Muscle layer of duodenum (tissue), 2 donors: ENCODE measurements around the gene NFIC.

Source experiments
- H3K27ac ChIP-seq: one replicate; pipeline ENCODE4 v1.7.0; 2013; ENCODE audit warnings: mild to moderate bottlenecking, low read length
- H3K27me3 ChIP-seq: one replicate; pipeline ENCODE4 v1.7.0; 2013; ENCODE audit warnings: low read depth, mild to moderate bottlenecking, control low read depth, low read length
- H3K36me3 ChIP-seq, 2 donors: one replicate each; pipeline ENCODE4 v1.7.0; 2013; ENCODE audit warnings: low read length in 2 of 2, control low read depth in 1 of 2, mild to moderate bottlenecking in 1 of 2; ENCODE audit not compliant: insufficient read depth in 2 of 2, control insufficient read depth in 1 of 2
- H3K4me1 ChIP-seq, 2 donors: one replicate each; pipeline ENCODE4 v1.7.0; 2013; ENCODE audit warnings: low read length in 2 of 2, mild to moderate bottlenecking in 2 of 2, control low read depth in 1 of 2, moderate library complexity in 1 of 2; ENCODE audit not compliant: insufficient read depth in 2 of 2, control insufficient read depth in 1 of 2
- H3K4me3 ChIP-seq, 2 donors: one replicate each; pipeline ENCODE4 v1.7.0; 2013; ENCODE audit warnings: low read length in 2 of 2, low read depth in 1 of 2, mild to moderate bottlenecking in 1 of 2
- H3K9me3 ChIP-seq, 2 donors: one replicate each; pipeline ENCODE4 v1.7.0; 2013; ENCODE audit warnings: low read length in 2 of 2, control low read depth in 1 of 2, mild to moderate bottlenecking in 1 of 2; ENCODE audit not compliant: control insufficient read depth in 1 of 2
- donor health status: healthy.

NFIC gene

GRCh38 chr19:3405261-3405653, 38.9 kb downstream of the NFIC start:
- Histone ChIP-seq H3K9me3 (no peaks in the 10 kb centered on the region), H3K4me1 (peaks cover 5 to 22% of the 10 kb centered on the region in 2 donors), H3K36me3 (peaks cover 0 to 9% of the 10 kb centered on the region in 2 donors), H3K27me3 (no peaks in the 10 kb centered on the region), H3K4me3 (peak overlapping the region in 1 of 2 donors; percentile 50), H3K27ac (peak overlapping the region; percentile 86)

GRCh38 chr19:3406571-3407111, 40.3 kb downstream of the NFIC start:
- Histone ChIP-seq H3K36me3 (peaks cover 0 to 9% of the 10 kb centered on the region in 2 donors), H3K9me3 (no peaks in the 10 kb centered on the region), H3K27ac (no peak overlapping the region), H3K4me1 (peaks cover 5 to 24% of the 10 kb centered on the region in 2 donors), H3K27me3 (no peaks in the 10 kb centered on the region), H3K4me3 (no peak overlapping the region)

- Histone ChIP-seq H3K27ac (peak overlapping the region; percentile 71), H3K9me3 (no peaks in the 10 kb centered on the region), H3K27me3 (no peaks in the 10 kb centered on the region), H3K4me1 (peaks cover 5 to 25% of the 10 kb centered on the region in 2 donors), H3K4me3 (peak overlapping the region in 1 of 2 donors; percentile 39), H3K36me3 (peaks cover 0 to 9% of the 10 kb centered on the region in 2 donors)
These were observed 41.5 kb downstream of the NFIC start for GRCh38 chr19:3407556-3408516.

GRCh38 chr19:3408996-3409345, 42.6 kb downstream of the NFIC start:
- Histone ChIP-seq H3K4me3 (peak overlapping the region; percentile 42 to 46), H3K4me1 (peaks cover 5 to 29% of the 10 kb centered on the region in 2 donors), H3K27ac (peak overlapping the region; percentile 73), H3K36me3 (peaks cover 0 to 9% of the 10 kb centered on the region in 2 donors), H3K27me3 (no peaks in the 10 kb centered on the region), H3K9me3 (no peaks in the 10 kb centered on the region)

- Histone ChIP-seq H3K9me3 (no peaks in the 10 kb centered on the region), H3K36me3 (peaks cover 0 to 4% of the 10 kb centered on the region in 2 donors), H3K27me3 (no peaks in the 10 kb centered on the region), H3K4me3 (peak overlapping the region; percentile 42 to 46), H3K4me1 (peaks cover 5 to 29% of the 10 kb centered on the region in 2 donors), H3K27ac (peak overlapping the region; percentile 73)
These were observed 43.1 kb downstream of the NFIC start for GRCh38 chr19:3409346-3410064.

GRCh38 chr19:3411636-3412035, 45.3 kb downstream of the NFIC start:
- Histone ChIP-seq H3K4me1 (peaks cover 5 to 29% of the 10 kb centered on the region in 2 donors), H3K9me3 (no peaks in the 10 kb centered on the region), H3K4me3 (no peak overlapping the region), H3K27ac (no peak overlapping the region), H3K36me3 (no peaks in the 10 kb centered on the region), H3K27me3 (no peaks in the 10 kb centered on the region)

- Histone ChIP-seq H3K9me3 (no peaks in the 10 kb centered on the region), H3K36me3 (no peaks in the 10 kb centered on the region), H3K27me3 (no peaks in the 10 kb centered on the region), H3K4me1 (peaks cover 5 to 29% of the 10 kb centered on the region in 2 donors), H3K27ac (no peak overlapping the region), H3K4me3 (no peak overlapping the region)
These were observed 45.7 kb downstream of the NFIC start for GRCh38 chr19:3412066-3412465.

GRCh38 chr19:3413796-3414327, 47.5 kb downstream of the NFIC start:
- Histone ChIP-seq H3K27ac (no peak overlapping the region), H3K4me3 (no peak overlapping the region), H3K4me1 (peaks cover 5 to 15% of the 10 kb centered on the region in 2 donors), H3K27me3 (no peaks in the 10 kb centered on the region), H3K9me3 (no peaks in the 10 kb centered on the region), H3K36me3 (no peaks in the 10 kb centered on the region)

GRCh38 chr19:3415695-3416094, 49.3 kb downstream of the NFIC start:
- H3K27ac ChIP-seq = no peak overlapping the region
- no peaks in the 10 kb centered on the region for H3K27me3 ChIP-seq
- H3K9me3 ChIP-seq = no peaks in the 10 kb centered on the region
- H3K36me3 ChIP-seq = no peaks in the 10 kb centered on the region
- no peak overlapping the region for H3K4me3 ChIP-seq
- H3K4me1 ChIP-seq = peaks cover 0 to 8% of the 10 kb centered on the region in 2 donors

GRCh38 chr19:3420244-3420755, 53.9 kb downstream of the NFIC start:
- Histone ChIP-seq H3K36me3 (peaks cover 4 to 6% of the 10 kb centered on the region in 2 donors), H3K4me3 (no peak overlapping the region), H3K4me1 (peaks cover 0 to 12% of the 10 kb centered on the region in 2 donors), H3K27ac (no peak overlapping the region), H3K9me3 (no peaks in the 10 kb centered on the region), H3K27me3 (no peaks in the 10 kb centered on the region)
